ENCODE measurements around the gene FAM184B.
"Not testable (repeated sequence)": the region's sequence is repeated elsewhere in the genome, so short reads cannot be mapped to it uniquely, and the experiment has no call there.

Gene FAM184B

GRCh38 chr4:17713779-17714178 is 67.6 kb downstream of the FAM184B start:
- DNase-seq = no peak

GRCh38 chr4:17712166-17712565 is 69.3 kb downstream of the FAM184B start:
- DNase-seq = no peak

- not testable (repeated sequence) for DNase-seq
Measured at GRCh38 chr4:17711206-17711605, 70.2 kb downstream of the FAM184B start.

- no peak for DNase-seq
Measured at GRCh38 chr4:17709763-17710068, 71.7 kb downstream of the FAM184B start.

GRCh38 chr4:17708992-17709762 is 72.2 kb downstream of the FAM184B start:
- DNase-seq = no peak

GRCh38 chr4:17707671-17708070 is 73.8 kb downstream of the FAM184B start:
- no peak for DNase-seq

GRCh38 chr4:17705107-17705506 is 76.3 kb downstream of the FAM184B start:
- DNase-seq = no peak

GRCh38 chr4:17704020-17704650 is 77.3 kb downstream of the FAM184B start:
- no peak for DNase-seq

- DNase-seq = no peak
Measured at GRCh38 chr4:17702641-17703040, 78.8 kb downstream of the FAM184B start.

- DNase-seq = no peak
Measured at GRCh38 chr4:17701882-17702281, 79.5 kb downstream of the FAM184B start.

- no peak for DNase-seq
Measured at GRCh38 chr4:17701138-17701839, 80.1 kb downstream of the FAM184B start.

- DNase-seq = no peak
Measured at GRCh38 chr4:17699380-17699779, 82.0 kb downstream of the FAM184B start.

- DNase-seq = no peak
Measured at GRCh38 chr4:17698116-17698515, 83.3 kb downstream of the FAM184B start.

- DNase-seq = no peak
Measured at GRCh38 chr4:17695341-17695740, 86.1 kb downstream of the FAM184B start.

- no peak for DNase-seq
Measured at GRCh38 chr4:17694552-17694951, 86.9 kb downstream of the FAM184B start.

GRCh38 chr4:17690898-17691297 is 90.5 kb downstream of the FAM184B start:
- no peak for DNase-seq

- DNase-seq = no peak
Measured at GRCh38 chr4:17690135-17690534, 91.3 kb downstream of the FAM184B start.

- no peak for DNase-seq
Measured at GRCh38 chr4:17688011-17688441, 93.4 kb downstream of the FAM184B start.

- DNase-seq = no peak
Measured at GRCh38 chr4:17687237-17687857, 94.1 kb downstream of the FAM184B start.

- DNase-seq = not testable (repeated sequence)
Measured at GRCh38 chr4:17684648-17685047, 96.8 kb downstream of the FAM184B start.

- no peak for DNase-seq
Measured at GRCh38 chr4:17682222-17682566, 99.2 kb downstream of the FAM184B start.

GRCh38 chr4:17681281-17682221 is 99.9 kb downstream of the FAM184B start:
- DNase-seq = no peak

All from T1000 (cell line).